ENCODE measurements around the gene LENEP.

The LENEP gene

GRCh38 chr1:155030899-155031298, 37.5 kb downstream of the LENEP start:
- no peak for DNase-seq

GRCh38 chr1:155032886-155033285, 39.5 kb downstream of the LENEP start:
- no peak for DNase-seq

- no peak for DNase-seq
These were observed 40.1 kb downstream of the LENEP start, which contains the start of the genes DCST1 and DCST2 for GRCh38 chr1:155033524-155033923. DCST1 (plus strand) TSS chr1:155033824; CDS start chr1:155034037, 213 bp downstream. DCST2 (minus strand) TSS chr1:155033781; CDS start chr1:155033701, 80 bp downstream.

GRCh38 chr1:155034318-155035208, 41.2 kb downstream of the LENEP start:
- DNase-seq, result no peak

- no peak for DNase-seq
These were observed 42.5 kb downstream of the LENEP start for GRCh38 chr1:155035936-155036335.

- DNase-seq, result no peak
These were observed 43.7 kb downstream of the LENEP start for GRCh38 chr1:155037043-155037442.

GRCh38 chr1:155037851-155038441, 44.6 kb downstream of the LENEP start:
- DNase-seq, result no peak

GRCh38 chr1:155038602-155039307, 45.4 kb downstream of the LENEP start:
- DNase-seq, result no peak

- no peak for DNase-seq
These were observed 45.9 kb downstream of the LENEP start for GRCh38 chr1:155039308-155039669.

- no peak for DNase-seq
These were observed 47.1 kb downstream of the LENEP start for GRCh38 chr1:155040358-155041093.

GRCh38 chr1:155042789-155043188, 49.4 kb downstream of the LENEP start:
- DNase-seq, result no peak

GRCh38 chr1:155043301-155043702, 49.9 kb downstream of the LENEP start:
- no peak for DNase-seq

GRCh38 chr1:155043793-155044192, 50.4 kb downstream of the LENEP start:
- DNase-seq, result no peak
